ENCODE measurements around the gene AP3S2. TPM values are rescaled to one million over a fixed set of nuclear protein-coding genes. Genes with fewer than 3 reads are reported as not detected.

The AP3S2 gene
- total and polyA plus RNA-seq, 2 of the 13 experiments (the other 11 are each of a cell fraction or from before 2014, with no cell fraction given), result 17.6 to 44.4 TPM

- no peaks in the 10 kb centered on the region for H3K4me1 ChIP-seq (ENCODE audit: insufficient read depth, low read length)
- FAIRE-seq, result no peak
- ChIA-PET CTCF (ENCODE audit: low intra/inter-chr PET ratio, low total read pairs) (no interaction called here), POLR2A (interaction anchor here (1.3 kb wide), 1 partner anchor 9 kb away, joined by 3 read pairs; no protein-coding TSS in a partner anchor)
- no peak for DNase-seq (ENCODE audit: low spot score)
- 92% methylated on average over 3 of the region's 3 CpGs for WGBS (ENCODE audit: low lambda C conversion rate)
- no peak overlapping the region for H3K4me2 ChIP-seq (ENCODE audit: low read depth, low read length)
- H3K4me3 ChIP-seq (replicated peaks in 1 of 3; ENCODE audit: insufficient read depth in 1 of 3, low read depth in 2 of 3, low read length in 3 of 3), result no peak overlapping the region
- H3K36me3 ChIP-seq (replicated peaks in 1 of 2; ENCODE audit: control insufficient read depth in 1 of 2, insufficient read depth in 2 of 2, low read length in 2 of 2), result peaks cover 10 to 46% of the 10 kb centered on the region in 2 experiments; a peak in 4 of 5 replicates
- in situ Hi-C loops (cut with HindIII; ENCODE audit: extremely low pct_ligation_motif_present, low pct_unique_long_range_greater_than_20kb) (no loop called here), intact Hi-C loops (cut with micrococcal nuclease; ENCODE audit: unreplicated experiment) (no loop called here)
- H3K9me3 ChIP-seq (ENCODE audit: low read length), result no peaks in the 10 kb centered on the region
- TF ChIP-seq ZBTB10 (CRISPR knock-in tag; IDR thresholded peaks at IDR 0.05; ENCODE audit: borderline replicate concordance) (no peak), MTF1 (CRISPR knock-in tag; IDR thresholded peaks at IDR 0.05) (no peak), KLF11 (CRISPR knock-in tag; IDR thresholded peaks at IDR 0.05) (no peak), ZNF747 (CRISPR knock-in tag; IDR thresholded peaks at IDR 0.05; ENCODE audit: borderline replicate concordance) (no peak), TAF1 (CRISPR knock-in tag; IDR thresholded peaks at IDR 0.05) (no peak), ATRX (CRISPR knock-in tag; IDR thresholded peaks at IDR 0.05; ENCODE audit: borderline replicate concordance) (no peak), NR0B2 (CRISPR knock-in tag; IDR thresholded peaks at IDR 0.05) (no peak), RORA (CRISPR knock-in tag; IDR thresholded peaks at IDR 0.05) (no peak), ZNF280B (CRISPR knock-in tag; IDR thresholded peaks at IDR 0.05; ENCODE audit: borderline replicate concordance) (no peak), YEATS4 (CRISPR knock-in tag; IDR thresholded peaks at IDR 0.05; ENCODE audit: borderline replicate concordance) (no peak), ZNF354B (CRISPR knock-in tag; IDR thresholded peaks at IDR 0.05) (no peak), CENPX (CRISPR knock-in tag; IDR thresholded peaks at IDR 0.05) (no peak)
- H3K27me3 ChIP-seq (ENCODE audit: control insufficient read depth in 1 of 2, insufficient read depth in 2 of 2, low read length in 2 of 2), result no peaks in the 10 kb centered on the region
- no peak overlapping the region for H3K27ac ChIP-seq (ENCODE audit: extremely low read length, insufficient read depth, low read length)
- no peaks in the 10 kb centered on the region for H4K20me1 ChIP-seq (ENCODE audit: insufficient read depth, low read length)
- no peak overlapping the region for H2AFZ ChIP-seq (ENCODE audit: low read length)
- ATAC-seq, result no peak
- H3K79me2 ChIP-seq (ENCODE audit: insufficient read depth, low read length), result no peaks in the 10 kb centered on the region
- no TSS peak for BruUV-seq (replicated peaks)
- H3K9ac ChIP-seq (ENCODE audit: insufficient read depth, low read depth, low read length), result no peak overlapping the region
These were observed 56.0 kb downstream of the AP3S2 start for GRCh38 chr15:89837830-89838178.

All from HepG2 (cell line).